Smooth muscle cell of bladder (primary cell): ENCODE data around the gene PELI1. TPM values are rescaled to one million over a fixed set of nuclear protein-coding genes. Genes with fewer than 3 reads are reported as not detected.

Experiments used
- total RNA-seq: library from RNA; depleted of rRNA; stranded (reverse); fragments of >200 nt; gene quantifications from 2 replicates; pipeline ENCODE4 v1.2.3, GENCODE V29; 2014

Gene PELI1, protein sequence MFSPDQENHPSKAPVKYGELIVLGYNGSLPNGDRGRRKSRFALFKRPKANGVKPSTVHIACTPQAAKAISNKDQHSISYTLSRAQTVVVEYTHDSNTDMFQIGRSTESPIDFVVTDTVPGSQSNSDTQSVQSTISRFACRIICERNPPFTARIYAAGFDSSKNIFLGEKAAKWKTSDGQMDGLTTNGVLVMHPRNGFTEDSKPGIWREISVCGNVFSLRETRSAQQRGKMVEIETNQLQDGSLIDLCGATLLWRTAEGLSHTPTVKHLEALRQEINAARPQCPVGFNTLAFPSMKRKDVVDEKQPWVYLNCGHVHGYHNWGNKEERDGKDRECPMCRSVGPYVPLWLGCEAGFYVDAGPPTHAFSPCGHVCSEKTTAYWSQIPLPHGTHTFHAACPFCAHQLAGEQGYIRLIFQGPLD
- total RNA-seq, result 7.0 and 8.2 TPM in 2 replicates

DNA sequence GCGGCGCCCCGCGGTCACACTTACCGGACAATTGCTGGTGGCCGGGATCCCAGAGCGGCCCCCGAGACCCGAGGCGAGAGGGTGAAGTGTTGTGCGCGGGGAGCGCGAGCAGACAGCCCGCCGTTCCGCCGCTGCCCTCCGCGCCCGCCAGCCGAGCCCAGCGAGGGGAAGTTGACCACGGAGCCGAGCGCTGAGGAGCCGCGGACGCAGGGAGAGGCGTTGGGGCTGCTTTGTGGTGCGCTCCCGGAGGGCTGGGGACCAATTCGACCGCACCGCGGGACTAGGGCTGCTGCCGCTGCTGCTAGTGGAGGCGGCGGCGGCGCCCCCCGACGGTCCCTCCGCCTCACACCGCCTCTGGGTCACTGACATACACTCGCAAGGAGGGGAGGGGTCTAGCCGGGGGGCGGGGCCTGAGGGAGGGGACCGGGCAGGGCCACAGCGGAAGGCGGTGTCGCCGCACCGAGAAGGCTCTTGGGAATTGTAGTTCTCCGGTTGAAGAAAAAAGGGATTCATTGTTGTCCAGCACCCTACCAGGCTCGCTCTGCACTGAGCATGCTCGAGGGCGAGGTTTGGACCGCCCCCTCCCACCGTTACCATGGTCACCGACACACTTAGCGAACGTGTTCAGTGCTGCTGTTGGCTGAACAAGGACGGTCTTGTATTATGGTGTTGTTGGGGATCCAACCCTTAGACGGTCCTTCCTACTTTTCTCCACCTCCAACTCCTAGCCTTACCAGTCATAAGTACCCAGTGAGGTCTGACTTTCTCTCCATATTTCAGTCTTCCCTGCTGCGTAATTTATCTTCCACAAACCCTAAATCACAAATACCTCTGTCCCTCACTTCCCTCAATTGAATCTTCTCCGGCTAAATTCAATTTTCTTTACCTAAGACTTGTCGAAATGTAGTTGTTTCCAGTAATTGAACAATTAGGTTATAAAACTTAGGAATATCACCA, at the start of gene PELI1:
Gene PELI1, minus strand, starts transcription at position 364 of the 957 bp plus-strand sequence. CDS start 36,110 bp downstream, outside the sequence.

Other genes with a start within 250 kb of the PELI1 start
- gene VPS54, start 125.0 kb downstream of the PELI1 start, total RNA-seq, result 19.6 and 20.4 TPM in 2 replicates